HCT116 (cell line): ENCODE results near the gene DDI2.

Source experiments
- CBX3 ChIP-seq: IDR thresholded peaks from 2 replicates; pipeline ENCODE4 v1.6.1; 2012; ENCODE audit warnings: low read depth
- CEBPB ChIP-seq: IDR thresholded peaks from 2 replicates; pipeline ENCODE4 v1.6.1; 2012; ENCODE audit warnings: low read depth
- EZH2 ChIP-seq: fragments of 200-600 bp; sonication (generic); IDR thresholded peaks from 2 replicates; pipeline ENCODE4 v1.6.1; 2017; ENCODE audit warnings: antibody characterized with exemption, mixed run types
- POLR2A ChIP-seq: IDR thresholded peaks from 2 replicates; pipeline ENCODE4 v1.7.0; 2011; ENCODE audit warnings: borderline replicate concordance; ENCODE audit not compliant: insufficient read depth, insufficient read length; ENCODE audit errors: extremely low read depth
- POLR2AphosphoS5 ChIP-seq: IDR thresholded peaks from 2 replicates; pipeline ENCODE4 v1.6.1; 2011; ENCODE audit warnings: mild to moderate bottlenecking, low read depth, low read length, moderate library complexity
- REST ChIP-seq: IDR thresholded peaks from 2 replicates; pipeline ENCODE4 v1.6.1; 2012; ENCODE audit warnings: low read depth
- TCF7L2 ChIP-seq: IDR thresholded peaks from 2 replicates; pipeline ENCODE4 v1.7.0; 2011; ENCODE audit warnings: borderline replicate concordance, inconsistent platforms; ENCODE audit not compliant: insufficient read depth, insufficient read length; ENCODE audit errors: extremely low read depth
- YY1 ChIP-seq: IDR thresholded peaks from 2 replicates; pipeline ENCODE4 v1.6.1; 2011; ENCODE audit warnings: low read length, low read depth, moderate library complexity, mild to moderate bottlenecking; ENCODE audit not compliant: insufficient replicate concordance; ENCODE audit errors: extremely low read depth
- TF ChIP-seq, protein P1 (sequence below), 3 experiments: fragments of 200-600 bp in 1 of 3; sonication (generic) in 1 of 3; IDR thresholded peaks in 2 of 3; conservative IDR thresholded peaks in 1 of 3; 2 replicates each; pipeline ENCODE4 v1.5.1; 2012 to 2017; ENCODE audit warnings: low read depth in 2 of 3, low read length in 2 of 3, antibody characterized with exemption in 1 of 3, borderline replicate concordance in 1 of 3, control low read depth in 1 of 3, mild to moderate bottlenecking in 1 of 3, mixed read lengths in 1 of 3, mixed run types in 1 of 3, moderate library complexity in 1 of 3; ENCODE audit not compliant: insufficient read depth in 1 of 3
- TF ChIP-seq, protein P2 (sequence below): IDR thresholded peaks from 2 replicates; pipeline ENCODE4 v1.6.1; 2011; ENCODE audit warnings: mild to moderate bottlenecking, low read length, moderate library complexity; ENCODE audit not compliant: insufficient replicate concordance; ENCODE audit errors: extremely low read depth

DNA sequence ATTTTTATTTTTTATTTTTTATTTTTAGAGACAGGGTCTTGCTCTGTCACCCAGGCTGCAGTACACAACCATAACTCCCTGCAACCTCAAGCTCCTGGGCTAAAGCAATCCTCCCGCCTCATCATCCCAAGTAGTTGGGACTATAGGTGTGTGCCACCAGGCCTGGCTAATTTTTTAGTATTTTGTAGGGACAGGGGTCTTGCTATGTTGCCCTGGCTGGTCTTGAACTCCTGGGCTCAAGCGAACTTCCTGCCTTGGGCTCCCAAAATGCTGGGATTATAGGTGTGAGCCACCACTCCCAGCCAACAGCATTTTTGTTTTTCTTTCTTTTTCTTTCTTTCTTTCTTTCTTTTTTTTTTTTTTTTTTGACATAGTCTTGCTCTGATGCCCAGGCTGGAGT, 80.9 kb downstream of the DDI2 start:
- TF ChIP-seq EZH2 (no peak), POLR2AphosphoS5 (no peak), TCF7L2 (no peak), CEBPB (no peak), YY1 (no peak), CBX3 (no peak), POLR2A (no peak), REST (no peak)
- TF ChIP-seq, protein P1, sequence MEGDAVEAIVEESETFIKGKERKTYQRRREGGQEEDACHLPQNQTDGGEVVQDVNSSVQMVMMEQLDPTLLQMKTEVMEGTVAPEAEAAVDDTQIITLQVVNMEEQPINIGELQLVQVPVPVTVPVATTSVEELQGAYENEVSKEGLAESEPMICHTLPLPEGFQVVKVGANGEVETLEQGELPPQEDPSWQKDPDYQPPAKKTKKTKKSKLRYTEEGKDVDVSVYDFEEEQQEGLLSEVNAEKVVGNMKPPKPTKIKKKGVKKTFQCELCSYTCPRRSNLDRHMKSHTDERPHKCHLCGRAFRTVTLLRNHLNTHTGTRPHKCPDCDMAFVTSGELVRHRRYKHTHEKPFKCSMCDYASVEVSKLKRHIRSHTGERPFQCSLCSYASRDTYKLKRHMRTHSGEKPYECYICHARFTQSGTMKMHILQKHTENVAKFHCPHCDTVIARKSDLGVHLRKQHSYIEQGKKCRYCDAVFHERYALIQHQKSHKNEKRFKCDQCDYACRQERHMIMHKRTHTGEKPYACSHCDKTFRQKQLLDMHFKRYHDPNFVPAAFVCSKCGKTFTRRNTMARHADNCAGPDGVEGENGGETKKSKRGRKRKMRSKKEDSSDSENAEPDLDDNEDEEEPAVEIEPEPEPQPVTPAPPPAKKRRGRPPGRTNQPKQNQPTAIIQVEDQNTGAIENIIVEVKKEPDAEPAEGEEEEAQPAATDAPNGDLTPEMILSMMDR (IDR thresholded peaks at IDR 0.05 in 2 of 3, conservative IDR thresholded peaks at IDR 0.05 in 1 of 3; ENCODE audit: borderline replicate concordance in 1 of 3, insufficient read depth in 1 of 3, low read depth in 2 of 3, low read length in 2 of 3): no peak
- TF ChIP-seq, protein P2, sequence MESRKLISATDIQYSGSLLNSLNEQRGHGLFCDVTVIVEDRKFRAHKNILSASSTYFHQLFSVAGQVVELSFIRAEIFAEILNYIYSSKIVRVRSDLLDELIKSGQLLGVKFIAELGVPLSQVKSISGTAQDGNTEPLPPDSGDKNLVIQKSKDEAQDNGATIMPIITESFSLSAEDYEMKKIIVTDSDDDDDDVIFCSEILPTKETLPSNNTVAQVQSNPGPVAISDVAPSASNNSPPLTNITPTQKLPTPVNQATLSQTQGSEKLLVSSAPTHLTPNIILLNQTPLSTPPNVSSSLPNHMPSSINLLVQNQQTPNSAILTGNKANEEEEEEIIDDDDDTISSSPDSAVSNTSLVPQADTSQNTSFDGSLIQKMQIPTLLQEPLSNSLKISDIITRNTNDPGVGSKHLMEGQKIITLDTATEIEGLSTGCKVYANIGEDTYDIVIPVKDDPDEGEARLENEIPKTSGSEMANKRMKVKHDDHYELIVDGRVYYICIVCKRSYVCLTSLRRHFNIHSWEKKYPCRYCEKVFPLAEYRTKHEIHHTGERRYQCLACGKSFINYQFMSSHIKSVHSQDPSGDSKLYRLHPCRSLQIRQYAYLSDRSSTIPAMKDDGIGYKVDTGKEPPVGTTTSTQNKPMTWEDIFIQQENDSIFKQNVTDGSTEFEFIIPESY: no peak
